GM18526 (cell line): ENCODE data around the gene TBRG4.

Experiments
- POLR2A ChIP-seq: IDR thresholded peaks from 3 replicates; pipeline ENCODE4 v1.6.1; 2011; ENCODE audit not compliant: insufficient read length; ENCODE audit errors: extremely low read depth

Gene TBRG4

DNA sequence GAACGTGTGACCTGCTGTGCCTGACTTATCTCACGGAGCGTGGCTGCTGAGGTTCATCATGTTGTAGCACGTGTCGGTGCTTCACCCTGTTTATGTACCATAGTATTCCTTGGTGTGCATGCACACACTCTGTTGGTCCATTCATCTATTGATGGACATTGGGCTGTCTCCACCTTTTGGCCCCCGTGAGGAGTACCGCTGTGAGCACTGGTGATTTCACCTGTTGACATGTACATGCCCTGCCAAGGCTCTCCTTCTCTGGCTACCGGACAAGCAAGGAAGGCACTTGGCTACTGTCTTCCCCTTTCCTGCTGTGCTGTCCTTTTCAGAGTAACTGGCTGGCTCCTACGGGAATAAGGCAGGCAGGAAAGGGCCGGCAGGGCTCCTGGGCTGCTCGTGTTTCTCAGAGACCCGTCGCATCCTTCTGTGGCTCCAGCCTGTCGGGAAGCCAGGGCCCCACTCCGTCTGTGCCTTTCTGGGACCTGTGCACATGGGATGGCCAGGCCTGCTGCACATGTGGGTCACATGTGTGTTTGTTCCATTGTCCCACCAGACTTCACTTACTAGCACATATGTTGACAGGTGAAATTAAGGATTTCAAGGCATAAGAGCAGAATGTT, 17.8 kb upstream of the TBRG4 start:
- TF ChIP-seq POLR2A: no peak

DNA sequence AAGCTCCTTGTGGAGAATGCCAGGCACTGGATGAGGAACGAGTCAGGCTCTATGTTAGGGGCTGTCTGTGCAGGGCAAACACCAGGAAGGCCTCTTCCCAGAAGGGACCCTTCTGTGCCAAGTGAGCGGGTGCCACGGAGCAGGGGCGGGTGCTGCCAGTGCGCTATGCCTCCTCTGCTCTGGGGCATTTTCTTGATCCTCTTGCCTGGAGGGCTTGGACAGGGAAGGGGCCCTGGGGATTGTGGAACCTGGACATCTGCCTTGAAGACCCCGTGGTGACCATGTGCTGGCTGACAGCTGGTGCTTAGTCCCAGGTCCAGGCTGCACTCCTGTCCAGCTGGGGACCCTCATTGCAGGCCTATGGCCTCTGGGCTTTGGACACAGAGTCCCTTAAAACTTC, 15.4 kb upstream of the TBRG4 start:
- no peak for TF ChIP-seq POLR2A

DNA sequence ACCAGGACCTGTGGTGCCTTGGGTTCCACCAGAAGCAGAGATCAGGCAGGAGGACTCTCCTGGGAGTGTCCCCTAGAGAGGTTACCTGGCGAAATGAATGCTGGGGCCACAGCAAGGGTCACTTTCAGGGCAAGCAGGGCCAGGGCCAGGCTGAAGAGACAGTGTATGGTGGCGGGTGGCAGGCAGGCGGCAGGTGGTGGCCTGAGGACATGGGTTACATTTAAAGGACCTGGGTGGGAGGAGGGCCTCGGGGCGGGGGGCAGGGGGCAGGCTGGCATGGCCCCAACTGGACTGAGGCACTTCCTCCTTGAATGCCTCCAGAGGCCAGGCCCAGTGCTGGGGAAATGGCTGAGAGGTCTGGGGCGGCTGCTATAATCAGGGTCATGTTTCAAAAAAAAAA, 14.7 kb upstream of the TBRG4 start:
- TF ChIP-seq POLR2A: no peak

DNA sequence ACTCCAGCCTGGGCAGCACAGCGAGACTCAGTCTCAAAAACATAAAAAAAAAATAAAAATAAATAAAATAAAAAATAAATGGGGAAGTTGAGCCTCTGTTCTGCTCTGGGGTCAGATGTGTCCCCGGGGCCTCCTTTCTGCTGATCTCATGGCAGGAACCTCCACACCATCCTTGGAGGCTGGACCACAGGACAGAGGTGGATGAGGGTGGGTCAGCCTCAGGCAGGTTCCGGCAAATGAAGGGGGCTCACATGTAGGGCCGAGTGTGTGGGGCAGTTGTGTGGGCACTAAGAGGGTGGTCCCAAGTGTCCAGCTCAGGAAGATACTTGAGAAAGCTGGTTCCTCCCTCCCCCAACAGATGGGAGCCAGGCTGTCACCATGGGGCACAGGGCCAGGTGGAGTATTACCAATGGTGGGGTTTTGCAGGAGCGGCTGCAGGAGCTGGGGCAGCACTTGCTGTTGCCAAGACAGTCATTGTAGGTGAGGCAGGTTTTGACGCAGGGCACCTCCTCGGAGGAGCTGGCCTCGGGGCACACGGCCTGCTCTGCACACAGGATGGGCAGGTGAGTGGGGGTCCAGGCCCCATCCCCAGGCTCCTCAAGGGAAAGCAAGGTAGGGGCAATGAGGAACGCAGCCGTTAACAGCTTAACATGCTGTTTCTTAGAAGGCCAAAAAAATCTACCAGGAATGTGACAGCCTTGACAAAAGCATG, 13.9 kb upstream of the TBRG4 start:
- no peak for TF ChIP-seq POLR2A

DNA sequence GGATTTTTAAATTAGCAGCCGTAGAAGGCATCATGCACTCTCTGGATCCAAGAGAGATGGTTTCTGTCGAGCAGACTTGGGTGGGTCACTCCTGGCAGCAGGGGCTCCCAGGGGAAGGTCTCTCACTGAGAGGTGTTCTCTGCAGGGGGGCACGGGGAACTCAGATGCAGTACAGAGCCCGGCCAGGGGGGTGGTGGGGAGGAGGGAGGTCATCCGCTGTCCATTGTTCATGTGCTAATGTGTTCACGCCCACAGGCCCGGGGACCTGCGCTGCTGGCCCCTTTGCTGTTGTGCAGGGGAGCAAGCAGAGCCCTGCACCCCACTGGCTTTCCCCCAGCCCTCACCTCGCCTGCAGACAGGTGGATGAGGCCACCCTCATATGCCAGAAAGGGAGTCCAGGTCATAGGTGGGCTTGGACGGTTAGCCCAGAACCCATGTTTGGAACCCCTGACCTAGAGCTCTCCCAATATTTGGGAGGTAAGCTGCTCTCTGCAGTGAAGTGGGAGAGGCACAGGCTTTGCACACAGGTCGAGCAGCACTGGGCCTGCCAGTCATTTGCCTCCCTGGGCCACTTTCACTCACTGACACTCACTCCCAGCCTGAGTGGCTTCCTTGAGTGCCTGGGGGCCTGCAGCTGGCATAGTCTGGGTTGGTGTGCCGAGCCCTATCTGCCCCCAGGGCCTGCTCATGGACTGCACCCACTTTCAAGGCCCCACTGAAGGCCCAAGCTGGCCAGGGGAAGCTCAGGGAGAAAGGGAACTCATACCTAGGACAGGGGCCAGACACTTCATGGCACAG, 12.6 kb upstream of the TBRG4 start:
- TF ChIP-seq POLR2A: no peak

DNA sequence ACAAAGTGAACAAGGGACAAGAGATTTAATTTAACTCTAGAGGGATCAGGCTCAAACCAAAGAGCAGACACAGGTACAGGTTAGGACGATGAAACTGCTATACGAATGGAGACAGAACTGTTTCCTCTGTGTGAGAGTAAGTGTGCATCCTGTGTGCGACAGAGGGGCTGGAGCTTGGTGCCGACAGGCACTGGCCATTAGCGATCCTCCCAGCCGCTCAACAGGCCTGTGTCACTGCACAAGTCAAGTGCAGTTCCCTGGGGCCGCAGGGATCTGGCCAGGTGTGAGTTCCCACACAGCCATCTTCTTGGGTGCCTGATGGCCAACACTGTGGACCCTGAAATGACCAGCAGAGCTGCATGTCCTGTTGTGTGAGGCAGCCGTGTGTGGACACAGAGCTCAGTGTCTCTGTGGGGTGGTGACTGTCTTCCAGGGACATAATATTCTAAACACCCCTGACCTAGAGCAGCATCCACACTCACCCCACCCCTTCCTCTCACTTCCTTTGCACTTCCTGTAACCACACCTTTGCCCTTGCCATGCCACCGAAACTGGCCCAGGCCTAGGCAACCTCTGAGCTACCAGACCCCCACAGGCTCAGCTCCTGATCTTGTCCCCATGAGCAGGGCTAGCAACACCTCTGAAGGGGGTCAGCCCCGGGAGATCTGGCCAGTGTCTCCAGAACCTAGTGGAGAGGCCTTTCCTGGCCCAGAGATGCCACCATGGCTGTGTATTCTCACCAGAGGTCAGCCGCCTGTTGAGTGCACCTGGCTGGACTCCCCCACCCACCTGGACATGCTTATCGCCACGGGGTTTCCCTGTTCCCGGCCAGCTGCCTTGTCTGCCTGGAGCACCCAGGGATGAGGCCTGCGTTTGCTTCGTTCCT, 11.7 kb upstream of the TBRG4 start:
- TF ChIP-seq POLR2A: no peak

DNA sequence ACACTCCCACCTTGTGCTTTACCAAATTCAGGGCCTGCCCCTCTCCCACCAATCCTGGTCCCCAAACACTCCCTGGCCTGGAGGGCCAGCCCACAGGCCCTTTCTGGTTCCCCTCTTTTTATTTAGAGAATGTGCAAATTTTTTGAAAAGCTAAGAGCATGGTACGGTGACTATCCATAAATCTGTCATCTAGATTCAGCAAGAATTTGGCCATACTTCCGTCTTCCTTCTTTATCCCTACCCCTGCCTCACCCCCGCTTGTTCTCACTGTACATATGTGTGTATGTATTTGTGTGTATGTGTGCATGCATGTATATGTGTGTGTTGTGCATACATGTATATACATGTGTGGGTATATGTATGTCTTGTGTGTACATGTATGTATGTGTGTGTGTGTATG, 8.1 kb upstream of the TBRG4 start:
- TF ChIP-seq POLR2A: no peak

DNA sequence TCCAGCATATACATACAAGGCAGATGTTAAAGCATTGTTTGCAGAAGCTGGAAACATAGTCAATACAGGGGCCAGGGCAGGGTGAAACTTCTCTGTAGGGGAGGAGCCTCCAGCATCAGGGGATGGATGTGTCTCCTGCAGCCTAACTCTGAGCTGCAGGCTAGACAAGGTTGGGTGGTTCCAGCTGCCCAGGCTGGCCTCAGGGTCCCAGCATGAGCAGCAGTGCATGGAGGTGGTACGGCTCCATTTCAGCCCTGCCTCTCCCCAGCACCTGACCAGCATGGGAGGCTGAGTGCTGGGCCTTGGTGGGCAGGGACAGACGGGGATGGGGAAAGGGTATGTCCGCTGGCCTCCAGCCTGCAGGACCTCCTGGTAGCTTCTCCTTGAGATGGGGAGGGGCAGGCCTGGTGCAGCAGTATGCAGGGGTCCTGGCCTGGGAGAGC, 7.4 kb upstream of the TBRG4 start:
- no peak for TF ChIP-seq POLR2A

DNA sequence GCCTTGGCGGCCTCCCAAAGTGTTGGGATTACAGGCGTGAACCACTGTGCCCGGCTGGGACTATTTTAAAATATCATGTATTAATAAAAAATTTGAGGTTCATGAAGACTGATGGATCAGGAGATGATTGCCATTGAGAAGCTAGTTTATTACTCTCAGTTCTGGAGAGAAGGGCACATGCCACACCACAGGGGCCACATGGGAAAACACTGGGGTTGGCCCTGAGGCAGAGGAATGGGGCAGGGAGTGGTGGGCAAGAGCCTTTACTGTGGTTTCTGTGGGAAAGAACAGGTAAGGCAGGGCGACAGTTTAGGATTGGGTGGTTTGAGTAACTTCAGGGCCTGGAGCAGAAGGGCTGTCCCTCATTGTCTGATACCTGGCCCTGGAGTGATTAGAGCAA, 6.8 kb upstream of the TBRG4 start:
- no peak for TF ChIP-seq POLR2A

DNA sequence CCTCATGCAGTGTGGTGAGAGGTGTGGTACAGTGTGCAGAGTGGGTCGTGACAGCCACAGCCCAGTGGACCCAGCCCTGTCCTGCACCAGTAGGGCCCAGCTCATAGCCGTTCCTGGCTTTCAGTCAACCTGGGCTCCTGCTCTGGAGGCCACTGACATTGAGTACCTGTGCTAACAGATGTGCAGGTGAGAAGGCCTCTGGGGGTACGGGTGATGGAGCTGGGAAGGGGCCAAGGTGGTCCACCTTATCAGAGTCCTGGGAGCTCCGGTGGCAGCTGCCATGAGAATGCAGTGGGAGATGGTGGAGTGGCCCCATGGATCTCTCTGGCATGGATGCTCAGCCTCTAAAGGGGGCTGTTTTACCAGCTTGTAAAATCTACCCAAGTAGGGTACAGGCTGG, 6.1 kb upstream of the TBRG4 start:
- TF ChIP-seq POLR2A: no peak

DNA sequence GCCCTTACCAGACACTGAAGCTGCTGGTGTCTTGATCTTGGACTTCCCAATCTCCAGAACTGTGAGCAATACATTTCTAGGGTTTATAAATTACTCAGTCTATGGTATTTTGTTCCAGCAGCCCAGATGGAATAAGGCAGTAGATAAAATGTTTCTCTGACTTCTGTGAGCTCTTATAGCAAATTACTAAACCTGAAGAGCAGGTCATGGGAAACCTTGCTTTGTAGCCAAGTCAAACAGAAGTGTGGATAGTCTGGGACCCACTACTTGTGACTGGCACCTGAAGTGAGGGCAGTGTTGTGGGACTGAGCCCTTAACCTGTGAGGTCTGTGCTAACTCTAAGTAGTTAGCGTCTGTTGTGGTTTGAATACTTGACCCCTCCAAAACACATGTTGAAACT, 4.6 kb upstream of the TBRG4 start:
- TF ChIP-seq POLR2A: no peak

DNA sequence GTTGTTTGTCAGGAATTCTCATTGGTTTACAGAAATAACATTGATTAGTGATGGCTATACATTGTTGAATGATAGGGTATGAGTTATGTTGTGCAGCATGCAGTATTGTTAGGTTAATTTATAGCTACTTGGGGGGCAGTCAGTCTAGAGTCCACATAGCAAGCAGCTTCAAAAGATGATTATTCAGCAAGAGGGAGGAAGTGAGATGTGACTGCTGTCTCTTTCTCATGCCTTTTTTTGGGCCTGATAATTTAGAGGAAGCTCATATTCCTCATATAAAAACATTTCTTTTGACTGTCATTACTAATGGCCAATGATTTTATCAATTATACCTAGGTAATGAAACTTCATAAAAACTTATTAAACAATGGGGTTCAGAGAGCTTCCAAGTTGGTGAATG, 3.4 kb upstream of the TBRG4 start:
- TF ChIP-seq POLR2A: no peak

DNA sequence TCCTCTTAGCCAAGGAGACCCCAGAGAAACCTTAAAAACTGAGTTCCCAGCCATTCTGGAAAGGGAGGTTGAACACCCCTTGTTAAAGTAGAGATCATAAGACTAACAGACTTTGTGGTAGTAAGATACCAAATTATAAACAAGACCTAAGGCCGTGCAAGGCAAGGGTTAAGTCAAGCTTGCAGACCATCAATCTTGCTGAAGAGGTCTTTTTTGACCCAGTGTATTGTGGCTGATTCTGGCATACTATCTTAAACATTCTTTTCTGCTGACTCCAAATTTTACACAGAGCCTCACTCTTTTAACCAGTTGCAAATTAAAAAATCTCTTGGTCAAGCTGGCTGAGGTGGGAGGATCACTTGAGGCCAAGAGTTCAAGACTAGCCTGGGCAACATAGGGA, 1.2 kb upstream of the TBRG4 start:
- TF ChIP-seq POLR2A: no peak

DNA sequence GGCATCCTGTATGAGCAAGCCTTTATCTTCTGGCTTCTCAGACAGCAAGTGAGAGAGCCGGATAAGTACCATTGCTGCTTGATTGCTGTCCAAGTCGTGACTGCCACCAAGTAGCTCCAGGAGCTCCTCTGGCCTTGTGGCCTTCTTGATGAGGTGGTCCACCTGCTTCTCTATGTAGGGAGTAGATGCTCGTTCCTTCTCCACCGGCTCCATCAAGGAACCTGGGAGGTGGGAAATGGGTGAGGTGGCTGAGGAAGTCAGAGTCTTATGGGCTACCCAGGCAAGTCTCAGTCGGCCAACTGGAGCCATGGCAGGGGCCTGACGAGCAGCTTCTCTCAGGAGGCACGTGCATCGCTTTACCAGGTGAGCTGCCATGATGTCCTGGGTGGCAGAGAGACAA, 2.6 kb downstream of the TBRG4 start:
- no peak for TF ChIP-seq POLR2A

DNA sequence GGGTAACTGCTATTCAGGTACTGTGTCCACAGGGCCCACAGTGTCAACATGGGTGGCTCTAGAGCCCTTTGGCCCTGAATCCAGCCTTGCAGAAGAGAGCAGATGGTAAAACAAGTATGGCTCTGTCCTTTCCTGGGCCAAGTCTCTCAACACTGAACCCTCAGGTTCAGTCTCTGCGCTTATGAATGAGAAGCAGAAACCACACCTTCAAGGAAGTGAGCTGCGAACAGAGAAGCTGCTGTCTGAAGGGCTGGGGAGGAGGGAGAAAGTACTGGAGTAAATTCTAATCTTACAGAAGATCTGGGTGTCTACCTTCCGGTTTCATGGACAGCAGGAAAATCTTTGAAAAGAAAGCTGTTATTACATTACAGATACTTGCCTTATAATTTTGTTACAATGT, 4.1 kb downstream of the TBRG4 start:
- TF ChIP-seq POLR2A: no peak
